COLO668 (cell line): ENCODE results near the gene ESPNL.
A peak's percentile ranks its signal among the peaks of the same experiment; 100 is the strongest.

Source experiments
- DNase-seq: peaks from one replicate; lab custom pipeline; 2025; ENCODE audit not compliant: unreplicated experiment; lab: John Stamatoyannopoulos, UW

ESPNL gene

GRCh38 chr2:238155761-238156694, 55.9 kb downstream of the ESPNL start:
- DNase-seq = no peak

- peak; percentile 90 for DNase-seq
These were observed 57.4 kb downstream of the ESPNL start for GRCh38 chr2:238157506-238158017.

GRCh38 chr2:238158018-238158508, 57.9 kb downstream of the ESPNL start:
- peak; percentile 78 for DNase-seq

GRCh38 chr2:238158509-238159070, 58.5 kb downstream of the ESPNL start, which contains the start of gene ERFE:
Gene ERFE, plus strand, starts transcription at chr2:238158970. Its CDS starts 38 bp downstream, at chr2:238159008.
- DNase-seq = peak; percentile 83

GRCh38 chr2:238159071-238159539, 59.0 kb downstream of the ESPNL start:
- DNase-seq = peak; percentile 60

GRCh38 chr2:238159661-238160205, 59.6 kb downstream of the ESPNL start:
- no peak for DNase-seq

GRCh38 chr2:238160206-238161129, 60.3 kb downstream of the ESPNL start:
- no peak for DNase-seq

GRCh38 chr2:238161291-238162051, 61.3 kb downstream of the ESPNL start:
- no peak for DNase-seq

GRCh38 chr2:238162251-238162845, 62.2 kb downstream of the ESPNL start:
- no peak for DNase-seq

GRCh38 chr2:238162846-238163441, 62.8 kb downstream of the ESPNL start:
- DNase-seq = no peak

- DNase-seq = no peak
These were observed 63.5 kb downstream of the ESPNL start for GRCh38 chr2:238163481-238164198.

GRCh38 chr2:238164906-238165287, 64.8 kb downstream of the ESPNL start:
- no peak for DNase-seq

- no peak for DNase-seq
These were observed 65.3 kb downstream of the ESPNL start for GRCh38 chr2:238165288-238165921.

GRCh38 chr2:238166391-238167343, 66.5 kb downstream of the ESPNL start:
- no peak for DNase-seq

- no peak for DNase-seq
These were observed 67.2 kb downstream of the ESPNL start for GRCh38 chr2:238167344-238167715.

- DNase-seq = no peak
These were observed 67.6 kb downstream of the ESPNL start for GRCh38 chr2:238167761-238168160.
